ENCODE data around the gene MRPL49.

- TF ChIP-seq CTCF (IDR thresholded peaks at IDR 0.05; ENCODE audit: low read length): no peak
- no peak for TF ChIP-seq EZH2 (optimal IDR thresholded peaks at IDR 0.05; ENCODE audit: low read depth, low read length)
- no peak for TF ChIP-seq EZH2phosphoT487 (IDR thresholded peaks at IDR 0.05; ENCODE audit: low read length)
Measured at GRCh38 chr11:65120831-65121230, 1.3 kb upstream of the MRPL49 start.

Measured in MM.1S (cell line).